HG02970 (cell line): ENCODE data around the gene GARIN5B.
"Not testable (repeated sequence)": the region's sequence is repeated elsewhere in the genome, so short reads cannot be mapped to it uniquely, and the experiment has no call there.

Experiments used
- ATAC-seq: cut with Tn5 transposase; IDR thresholded peaks from one replicate; pipeline ENCODE4 v1.9.1; 2021; ENCODE audit warnings: mild to moderate bottlenecking, moderate library complexity, moderate number of reproducible peaks; ENCODE audit not compliant: unreplicated experiment, low FRiP score

Gene GARIN5B

DNA sequence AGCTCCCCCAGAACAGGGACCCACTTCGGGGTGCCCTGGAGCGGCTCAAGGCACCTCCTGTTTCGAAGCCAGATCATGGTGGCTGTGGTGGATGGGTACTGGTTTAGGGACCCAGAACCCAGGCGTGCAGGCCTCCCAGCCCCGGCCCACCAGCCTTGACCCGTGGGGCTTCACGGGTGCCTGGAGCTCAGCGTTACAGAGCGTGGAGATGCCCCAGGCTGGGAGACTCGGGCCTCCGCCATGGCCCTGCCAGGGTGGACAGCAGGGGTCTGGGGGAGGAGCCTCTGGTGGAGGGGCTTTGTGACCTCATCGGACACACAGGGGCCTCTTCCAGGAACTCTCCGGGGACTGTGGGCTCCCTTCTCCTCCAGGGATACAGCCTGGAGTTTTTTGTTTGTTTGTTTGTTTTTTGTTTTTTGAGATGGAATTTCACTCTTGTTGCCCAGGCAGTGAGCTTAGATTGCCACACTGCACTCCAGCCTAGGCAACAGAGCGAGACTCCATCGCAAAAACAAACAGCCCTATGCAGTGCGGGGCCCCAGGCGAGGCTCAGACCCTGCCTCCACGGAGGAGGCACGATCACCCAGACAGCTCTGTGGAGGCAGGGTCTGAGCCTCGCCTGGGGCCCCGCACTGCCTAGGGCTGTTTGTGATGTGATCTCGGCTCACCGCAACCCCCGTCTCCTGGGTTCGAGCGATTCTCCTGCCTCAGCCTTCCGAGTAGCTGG is at the start of gene GARIN5B:
Gene GARIN5B, minus strand, starts transcription at position 271 of the 727 bp plus-strand sequence. Its CDS starts 194 bp downstream, at position 77.
- ATAC-seq, result no peak

GRCh38 chr19:55410168-55410567 is 47.1 kb upstream of the GARIN5B start:
- no peak for ATAC-seq

DNA sequence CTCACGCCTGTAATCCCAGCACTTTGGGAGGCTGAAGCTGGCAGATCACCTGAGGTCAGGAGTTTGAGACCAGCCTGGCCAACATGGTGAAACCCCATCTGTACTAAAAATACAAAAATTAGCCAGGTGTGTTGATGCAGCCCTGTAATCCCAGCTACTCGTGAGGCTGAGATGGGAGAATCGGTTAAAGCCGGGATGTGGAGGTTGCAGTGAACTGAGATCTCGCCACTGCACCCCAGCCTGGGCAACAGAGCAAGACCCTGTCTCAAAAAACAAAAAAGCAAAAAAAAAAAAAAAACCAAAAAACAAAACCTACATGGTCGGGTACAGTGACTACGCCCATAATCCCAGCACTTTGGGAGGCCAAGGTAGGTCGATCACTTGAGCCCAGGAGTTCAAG is 46.1 kb upstream of the GARIN5B start:
- not testable (repeated sequence) for ATAC-seq

DNA sequence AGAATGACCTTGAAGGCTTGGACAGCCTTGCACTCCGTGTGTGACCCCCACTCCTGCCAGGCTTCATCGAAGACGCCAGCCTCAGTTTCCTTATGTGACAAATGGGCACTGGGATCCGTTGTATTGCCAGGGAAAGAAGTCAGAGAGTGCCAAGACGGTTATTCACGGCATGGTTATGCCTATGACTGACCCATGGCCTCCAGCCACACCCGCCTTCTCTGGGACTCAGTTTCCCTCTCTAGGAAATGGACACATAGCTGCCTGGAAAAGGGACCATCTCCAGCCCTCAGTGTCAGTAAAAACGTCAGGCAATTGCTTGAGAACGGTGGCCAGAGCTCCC is 45.4 kb upstream of the GARIN5B start:
- no peak for ATAC-seq

- ATAC-seq, result peak; percentile 76
Observed at GRCh38 chr19:55407800-55408532, 44.9 kb upstream of the GARIN5B start.

GRCh38 chr19:55407550-55407799 is 44.4 kb upstream of the GARIN5B start, which contains the start of gene UBE2S:
Gene UBE2S (minus strand): TSS chr19:55407788. CDS start chr19:55407589, 199 bp downstream.
- peak; percentile 28 for ATAC-seq

- ATAC-seq, result peak; percentile 1
Observed at GRCh38 chr19:55406826-55407549, 43.9 kb upstream of the GARIN5B start.

- no peak for ATAC-seq
Observed at GRCh38 chr19:55406091-55406825, 43.2 kb upstream of the GARIN5B start.

DNA sequence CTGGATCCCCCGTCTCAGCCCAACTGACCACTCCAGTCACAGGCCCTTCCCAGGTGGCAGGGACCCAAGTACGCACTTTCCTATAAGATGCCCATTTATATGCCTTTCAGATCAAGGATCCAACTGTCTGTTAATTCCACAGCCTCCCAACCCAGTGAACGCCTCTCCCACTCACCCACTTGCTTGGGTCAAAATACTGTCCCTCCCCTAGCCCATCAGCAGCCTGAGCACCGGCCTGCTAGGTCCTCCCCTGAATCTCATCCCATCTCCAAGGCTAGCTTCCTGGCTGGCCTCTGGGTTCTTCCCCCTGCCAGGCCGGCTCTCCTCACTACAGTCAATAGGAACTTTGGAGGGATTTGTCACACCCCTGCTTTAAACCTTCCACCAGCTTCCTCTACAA is 42.6 kb upstream of the GARIN5B start:
- ATAC-seq, result no peak

DNA sequence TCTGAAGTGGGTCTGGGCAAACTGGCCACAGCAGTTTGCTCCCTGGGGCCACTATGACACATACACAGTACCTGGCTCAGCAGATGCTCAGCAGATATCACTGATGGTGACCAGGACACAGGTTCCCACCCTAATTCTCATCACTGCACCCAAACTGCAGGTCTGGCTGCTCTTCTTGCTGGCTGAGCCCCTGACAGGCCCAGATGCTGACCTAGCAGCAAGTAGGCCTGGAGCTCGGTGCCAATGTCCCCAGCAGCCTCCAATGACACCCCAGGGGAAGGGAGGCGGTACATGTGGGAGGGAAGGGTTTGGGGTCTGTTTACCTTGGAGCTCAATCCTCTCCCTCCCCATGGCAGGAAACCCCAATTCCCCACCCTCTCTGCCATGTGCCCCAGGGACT is 39.4 kb upstream of the GARIN5B start:
- ATAC-seq, result no peak

- not testable (repeated sequence) for ATAC-seq
Observed at GRCh38 chr19:55401390-55401789, 38.3 kb upstream of the GARIN5B start.

GRCh38 chr19:55400281-55401087 is 37.4 kb upstream of the GARIN5B start:
- no peak for ATAC-seq

DNA sequence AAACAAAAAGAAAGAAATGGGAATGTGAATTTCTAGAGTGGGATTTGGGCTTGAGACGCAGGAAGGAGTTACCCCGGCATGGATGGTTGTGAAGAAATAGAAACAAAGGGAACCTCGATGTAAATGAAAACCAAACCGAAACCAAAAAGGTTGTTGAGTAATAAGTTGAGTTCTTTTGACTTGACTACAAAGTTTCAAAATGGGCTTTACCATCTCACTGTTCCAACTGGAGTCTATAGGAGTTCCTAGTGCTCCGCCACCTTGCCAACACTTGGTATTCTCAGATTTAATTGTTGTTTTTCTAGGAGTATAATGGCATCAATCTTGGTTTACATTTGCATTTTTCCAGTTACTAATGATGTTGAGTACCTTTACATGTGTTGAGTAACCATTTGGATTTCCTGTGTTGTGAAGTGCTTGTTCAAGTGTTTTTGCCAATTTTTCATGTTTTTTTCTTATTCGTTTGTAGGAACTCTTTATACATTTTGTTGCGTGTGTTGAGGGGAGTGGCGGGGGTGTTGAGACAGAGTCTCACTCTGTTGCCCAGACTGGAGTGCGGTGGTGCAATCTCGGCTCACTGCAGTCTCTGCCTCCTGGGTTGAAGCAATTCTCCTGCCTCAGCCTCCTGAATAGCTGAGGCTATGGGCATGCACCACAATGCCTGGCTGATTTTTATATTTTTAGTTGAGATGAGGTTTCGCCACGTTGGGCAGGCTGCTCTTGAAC is 35.3 kb upstream of the GARIN5B start:
- ATAC-seq, result no peak

- ATAC-seq, result no peak
Observed at GRCh38 chr19:55392820-55393761, 30.0 kb upstream of the GARIN5B start.

- ATAC-seq, result no peak
Observed at GRCh38 chr19:55391702-55392615, 28.9 kb upstream of the GARIN5B start.

DNA sequence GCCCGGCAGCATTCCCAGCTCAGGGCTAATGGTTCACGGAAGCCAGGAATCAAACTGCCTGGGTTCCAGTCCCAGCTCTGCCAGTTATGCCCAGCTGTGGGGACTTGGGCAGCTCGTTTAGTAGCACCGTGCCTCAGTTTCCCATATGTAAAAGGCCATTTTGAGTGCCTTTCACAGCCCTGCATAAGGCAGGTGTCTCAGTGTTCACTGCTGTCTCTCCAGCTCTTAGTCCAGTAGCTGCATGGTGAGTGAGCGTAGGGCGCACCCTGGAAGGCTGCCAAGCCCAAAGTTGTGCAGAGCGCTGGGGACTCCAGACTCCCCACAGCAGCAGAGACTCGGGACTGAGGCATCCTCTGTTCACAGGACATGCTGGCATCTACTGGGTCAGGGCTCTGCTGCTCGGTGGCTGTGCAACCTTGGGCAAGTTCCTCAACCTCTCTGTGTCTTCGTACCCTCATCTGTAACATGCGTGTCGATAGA is 28.2 kb upstream of the GARIN5B start:
- ATAC-seq, result no peak

GRCh38 chr19:55390461-55390880 is 27.4 kb upstream of the GARIN5B start:
- ATAC-seq, result no peak
